ENCODE measurements around the gene LGI4.
A peak's percentile ranks its signal among the peaks of the same experiment; 100 is the strongest.
"Not testable (repeated sequence)": the region's sequence is repeated elsewhere in the genome, so short reads cannot be mapped to it uniquely, and the experiment has no call there.

The LGI4 gene

DNA sequence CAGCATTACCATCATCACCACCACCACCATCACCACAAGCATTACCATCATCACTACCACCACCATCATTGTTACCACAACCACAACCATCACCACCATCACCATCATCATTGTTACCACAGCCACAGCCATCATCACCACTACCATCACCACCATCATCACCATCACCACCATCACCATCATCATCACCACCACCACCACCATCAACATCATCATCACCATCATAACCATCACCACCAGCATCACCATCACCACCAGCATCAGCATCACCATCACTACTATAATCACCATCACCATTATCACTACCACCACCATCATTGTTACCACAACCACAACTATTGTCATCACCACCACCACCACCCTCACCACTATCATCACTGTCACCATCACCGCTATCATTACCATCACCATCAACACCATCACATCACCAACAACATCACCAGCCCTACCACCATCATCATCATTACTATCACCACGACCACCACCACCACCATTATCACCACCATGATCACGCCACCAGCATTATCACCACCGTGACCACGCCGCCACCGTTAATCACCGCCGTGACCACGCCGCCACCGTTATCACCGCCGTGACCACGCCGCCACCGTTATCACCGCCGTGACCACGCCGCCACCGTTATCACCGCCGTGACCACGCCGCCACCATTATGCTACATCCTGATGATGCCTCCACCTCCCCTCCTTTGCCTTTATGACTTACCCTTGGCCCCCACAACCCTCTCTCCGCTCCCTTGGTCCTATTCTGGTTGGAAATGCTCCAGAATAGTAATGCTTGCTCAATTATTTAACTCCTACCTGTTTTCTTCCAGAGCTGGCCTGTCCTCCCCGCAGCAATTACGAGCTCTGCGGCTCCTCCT, 29.2 kb downstream of the LGI4 start:
- ATAC-seq: no peak

DNA sequence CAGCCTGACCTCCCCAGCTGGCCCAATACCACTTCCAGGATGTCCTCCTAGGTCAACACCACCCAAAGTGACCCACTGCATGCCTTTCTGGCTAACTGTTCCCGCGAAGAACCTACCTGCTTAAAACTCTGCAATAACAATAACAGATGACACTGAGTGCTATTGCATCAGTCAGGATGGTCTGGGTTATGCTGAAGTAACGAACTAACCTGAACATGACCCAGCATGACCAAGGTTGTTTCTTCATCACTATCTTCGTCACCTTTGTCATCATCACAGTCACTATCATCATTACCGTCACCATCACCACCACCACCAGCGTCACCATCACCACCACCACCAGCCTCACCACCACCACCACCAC, 29.8 kb downstream of the LGI4 start:
- no peak for ATAC-seq
- DNase-seq: no peak

More for the DNA sequence above, 29.2 kb downstream of the LGI4 start:
- no peak for DNase-seq

DNA sequence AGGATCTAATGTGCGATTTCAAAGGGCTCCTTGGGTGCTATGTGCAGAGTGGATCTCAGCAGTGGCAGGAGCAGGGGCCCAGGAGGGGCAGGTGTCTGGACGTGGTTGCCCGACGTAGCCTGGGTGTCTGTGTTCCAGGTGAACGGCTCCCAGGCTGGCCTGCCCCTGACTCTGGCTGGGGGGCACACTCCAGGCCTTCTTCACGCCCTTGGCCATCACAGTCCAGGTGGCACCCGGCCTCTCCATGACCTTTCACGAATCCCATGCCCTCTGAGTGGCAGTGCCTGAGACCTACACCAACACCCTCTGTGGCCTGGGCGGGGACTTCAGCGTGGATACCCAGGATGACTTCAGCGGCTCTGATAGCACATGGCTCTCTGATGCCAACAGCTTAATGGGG, 30.5 kb downstream of the LGI4 start:
- ATAC-seq (no peak), DNase-seq (no peak)

DNA sequence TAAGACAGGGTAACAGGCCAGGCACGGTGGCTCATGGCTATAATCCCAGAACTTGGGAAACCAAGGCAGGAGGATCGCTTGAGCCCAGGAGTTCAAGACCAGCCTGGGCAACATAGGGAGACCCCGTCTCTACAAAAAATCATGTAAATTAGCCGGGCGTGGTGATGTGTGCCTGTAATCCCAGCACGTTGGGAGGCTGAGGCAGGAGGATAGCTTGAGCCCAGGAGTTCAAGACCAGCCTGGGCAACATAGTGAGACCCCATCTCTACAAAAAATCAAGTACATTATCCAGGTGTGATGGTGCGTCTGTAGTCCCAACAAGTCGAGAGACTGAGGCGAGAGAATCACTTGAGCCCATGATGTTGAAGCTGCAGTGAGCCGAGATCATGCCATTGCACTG, 31.2 kb downstream of the LGI4 start:
- not testable (repeated sequence) for ATAC-seq, DNase-seq

DNA sequence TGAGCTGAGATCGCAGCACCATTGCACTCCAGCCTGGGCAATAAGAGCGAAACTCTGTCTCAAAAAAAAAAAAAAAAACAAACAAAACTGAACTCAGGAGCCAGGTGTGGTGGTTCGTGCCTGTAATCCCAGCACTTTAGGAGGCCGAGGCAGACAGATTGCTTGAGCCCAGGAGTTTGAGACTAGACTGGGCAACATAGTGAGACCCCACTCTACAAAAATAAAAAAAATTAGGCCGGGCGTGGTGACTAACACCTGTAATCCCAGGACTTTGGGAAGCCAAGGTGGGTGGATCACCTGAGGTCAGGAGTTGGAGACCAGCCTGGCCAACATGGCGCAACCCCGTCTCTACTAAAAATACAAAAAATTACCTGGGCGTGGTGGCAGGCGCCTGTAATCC, 32.9 kb downstream of the LGI4 start:
- not testable (repeated sequence) for ATAC-seq, DNase-seq

DNA sequence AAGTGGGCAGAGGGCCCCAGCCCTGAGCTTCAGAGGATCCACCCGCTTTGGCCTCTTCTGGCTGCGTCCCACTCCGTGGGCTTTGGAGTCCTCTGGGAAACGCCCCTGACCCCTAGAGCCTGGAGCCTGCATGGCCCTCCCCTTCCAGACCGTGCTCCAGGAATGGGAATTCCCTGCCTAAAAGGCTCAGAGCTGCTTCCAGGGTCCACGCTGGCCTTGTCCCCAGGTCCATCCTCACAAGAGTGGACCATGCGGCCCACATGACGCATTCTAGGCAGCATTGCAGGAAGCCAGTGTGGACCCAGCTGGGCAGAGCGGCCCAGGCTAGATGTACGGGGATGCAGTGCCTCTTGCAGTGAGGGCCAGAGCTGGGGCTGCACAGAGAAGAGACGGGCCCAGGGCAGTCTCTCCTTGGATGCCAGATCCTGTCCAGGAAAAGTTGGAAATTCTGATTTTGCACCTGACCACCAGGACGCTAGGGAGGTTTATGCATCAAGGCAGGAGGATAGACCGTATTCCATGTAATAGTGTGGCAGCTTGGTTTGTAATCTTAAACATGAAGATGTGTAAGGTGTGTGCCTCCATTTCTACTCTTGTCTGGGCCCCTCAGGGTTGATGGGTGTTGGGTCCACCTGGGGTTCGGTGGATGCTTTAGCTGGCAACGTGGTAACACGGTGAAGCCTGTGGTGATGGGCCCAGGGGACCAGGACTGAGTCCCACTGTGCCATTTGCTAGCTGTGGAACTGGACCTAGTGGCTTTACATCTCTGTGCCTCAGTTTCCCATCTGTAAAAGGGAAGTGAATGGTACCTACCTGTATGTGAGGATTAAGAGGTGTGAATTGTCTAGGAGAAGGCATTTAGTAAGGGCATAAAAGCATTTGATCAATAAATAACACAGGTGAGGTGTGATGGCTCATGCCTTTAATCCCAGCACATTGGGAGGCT, 34.0 kb downstream of the LGI4 start:
- ATAC-seq (no peak), DNase-seq (no peak)

DNA sequence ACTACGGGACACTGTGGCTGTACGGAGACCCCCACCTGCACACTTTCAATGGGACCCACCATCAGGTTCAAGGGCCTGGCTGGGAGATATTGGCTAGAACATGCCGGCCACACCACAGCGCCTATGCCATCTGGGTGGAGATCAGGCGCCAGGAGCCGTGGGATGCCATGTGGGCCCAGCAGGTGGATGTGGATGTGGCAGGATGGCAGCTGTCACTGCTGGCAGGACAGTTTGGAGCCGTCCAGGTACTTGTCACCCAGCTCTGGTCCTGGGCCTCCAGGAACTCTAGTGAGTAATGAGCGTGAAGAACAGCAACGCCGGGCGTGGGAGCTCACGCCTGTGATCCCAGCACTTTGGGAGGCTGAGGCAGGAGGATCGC, 35.0 kb downstream of the LGI4 start:
- no peak for ATAC-seq

DNA sequence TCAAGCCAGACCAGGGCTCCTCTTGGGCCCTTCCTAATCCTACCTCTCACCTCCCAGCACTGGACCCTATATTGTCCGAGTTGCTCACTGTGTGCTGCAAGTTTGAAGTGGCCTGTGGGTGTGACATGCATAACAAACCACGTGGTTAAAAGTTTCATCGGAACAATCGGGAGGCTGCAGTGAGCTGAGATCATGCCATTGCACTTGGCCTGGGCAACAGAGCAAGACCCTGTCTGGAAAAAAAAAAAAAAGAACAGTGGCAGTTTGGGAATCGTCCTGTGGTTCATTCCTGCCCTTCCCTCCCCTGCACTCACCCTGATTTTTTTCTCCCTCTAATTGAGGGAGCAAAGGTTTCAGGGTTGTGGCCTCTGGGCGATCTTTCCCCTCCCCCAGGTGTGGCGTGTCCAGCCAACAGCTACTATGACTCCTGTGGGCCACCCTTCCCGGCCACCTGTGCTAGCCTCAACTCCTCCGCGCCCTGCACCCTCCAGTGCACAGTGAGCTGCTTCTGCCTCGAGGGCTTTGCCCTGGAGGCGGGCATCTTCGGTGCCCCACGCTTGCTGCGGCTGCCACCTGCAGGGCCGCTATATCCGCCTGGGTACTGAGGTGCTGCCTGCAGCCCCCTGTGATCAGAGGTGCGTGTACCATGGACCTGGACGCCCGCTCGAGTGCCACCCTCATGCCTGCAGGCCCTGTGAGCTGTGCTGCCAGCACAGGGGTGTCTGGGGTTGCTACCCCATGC, 35.5 kb downstream of the LGI4 start:
- ATAC-seq (no peak), DNase-seq (no peak)

More for the DNA sequence above, 35.0 kb downstream of the LGI4 start:
- DNase-seq: no peak

DNA sequence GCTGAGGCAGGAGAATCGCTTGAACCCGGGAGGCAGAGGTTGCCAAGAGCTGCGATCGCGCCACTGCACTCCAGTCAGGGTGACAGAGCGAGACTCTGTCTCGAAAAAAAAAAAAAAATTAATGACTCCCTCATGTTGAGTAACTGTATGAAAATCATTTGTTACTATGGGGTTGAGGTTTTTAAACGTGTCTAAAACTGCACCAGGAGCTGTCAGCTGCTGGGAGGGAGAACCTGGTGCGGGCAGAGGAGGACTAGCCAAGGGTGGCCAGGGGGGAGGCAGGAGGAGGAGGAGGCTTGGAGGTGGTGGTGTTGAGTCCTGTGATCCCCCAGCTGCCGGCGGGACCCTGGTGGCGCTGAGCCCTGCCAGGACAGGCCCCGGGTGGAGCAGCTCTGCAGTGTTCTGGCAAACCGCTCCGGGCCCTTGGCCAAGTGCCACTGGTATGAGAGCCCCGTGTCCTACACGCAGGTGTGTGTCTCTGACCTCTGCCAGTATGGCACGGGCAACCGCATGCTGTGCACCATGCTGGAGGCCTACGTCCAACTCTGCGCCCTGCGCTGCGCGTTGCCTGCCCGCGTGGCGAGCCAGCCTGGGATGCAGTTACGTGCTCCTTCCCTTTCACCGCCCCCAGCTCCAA, 36.3 kb downstream of the LGI4 start:
- no peak for DNase-seq
- ATAC-seq: peak; percentile 32

DNA sequence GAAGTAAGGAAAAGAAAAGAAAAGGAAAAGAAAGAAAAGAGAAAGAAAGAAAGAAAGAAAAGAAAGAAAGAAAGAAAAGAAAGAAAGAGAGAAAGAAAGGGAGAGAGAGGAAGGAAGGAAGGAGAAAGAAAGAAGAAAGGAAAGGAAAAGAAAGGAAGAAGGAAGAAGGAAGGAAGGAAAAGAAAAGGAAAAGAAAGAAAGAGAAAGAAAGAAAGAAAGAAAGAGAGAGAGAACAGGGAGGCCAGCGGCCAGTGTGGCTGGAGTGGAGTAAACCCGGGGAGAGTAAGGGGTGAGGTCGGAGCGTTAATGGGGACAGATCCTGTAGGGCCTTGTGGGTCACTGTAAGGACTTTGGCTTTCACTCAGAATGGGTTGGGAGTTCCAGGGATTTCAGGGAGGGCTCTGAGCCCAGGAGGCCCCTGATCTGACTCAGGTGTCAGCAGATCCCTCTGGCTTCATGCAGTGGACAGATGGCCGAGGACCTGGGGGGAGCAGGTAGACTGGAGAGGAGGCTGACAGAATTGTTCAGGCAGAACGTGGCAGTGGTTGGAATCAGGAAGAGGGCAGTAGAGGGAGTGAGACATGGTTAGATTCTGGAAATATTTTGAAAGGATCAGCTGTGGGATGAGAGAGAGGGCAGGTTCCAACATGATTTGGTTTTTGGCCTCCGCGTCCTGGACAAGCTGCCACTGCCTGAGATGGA, 39.0 kb downstream of the LGI4 start:
- ATAC-seq (no peak), DNase-seq (no peak)

DNA sequence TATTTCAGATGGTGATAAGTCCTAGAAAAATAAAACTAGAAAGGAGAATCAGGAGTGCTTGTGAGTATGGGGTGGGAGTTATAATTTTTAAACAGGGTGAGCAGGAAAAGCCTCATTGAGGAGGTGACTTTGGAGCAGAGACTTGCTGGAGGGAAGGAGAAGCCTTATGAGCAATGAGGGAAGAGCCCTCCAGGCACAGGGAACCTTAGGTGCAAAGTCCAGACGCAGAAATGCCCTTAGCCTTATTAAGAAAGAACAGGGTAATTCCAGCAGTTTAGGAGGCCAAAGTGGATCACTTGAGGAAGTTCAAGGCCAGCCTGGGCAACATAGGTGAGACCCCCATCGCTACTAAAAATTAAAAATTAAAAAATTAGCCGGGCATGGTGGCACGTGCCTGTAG, 40.2 kb downstream of the LGI4 start:
- DNase-seq: no peak
- no peak for ATAC-seq

DNA sequence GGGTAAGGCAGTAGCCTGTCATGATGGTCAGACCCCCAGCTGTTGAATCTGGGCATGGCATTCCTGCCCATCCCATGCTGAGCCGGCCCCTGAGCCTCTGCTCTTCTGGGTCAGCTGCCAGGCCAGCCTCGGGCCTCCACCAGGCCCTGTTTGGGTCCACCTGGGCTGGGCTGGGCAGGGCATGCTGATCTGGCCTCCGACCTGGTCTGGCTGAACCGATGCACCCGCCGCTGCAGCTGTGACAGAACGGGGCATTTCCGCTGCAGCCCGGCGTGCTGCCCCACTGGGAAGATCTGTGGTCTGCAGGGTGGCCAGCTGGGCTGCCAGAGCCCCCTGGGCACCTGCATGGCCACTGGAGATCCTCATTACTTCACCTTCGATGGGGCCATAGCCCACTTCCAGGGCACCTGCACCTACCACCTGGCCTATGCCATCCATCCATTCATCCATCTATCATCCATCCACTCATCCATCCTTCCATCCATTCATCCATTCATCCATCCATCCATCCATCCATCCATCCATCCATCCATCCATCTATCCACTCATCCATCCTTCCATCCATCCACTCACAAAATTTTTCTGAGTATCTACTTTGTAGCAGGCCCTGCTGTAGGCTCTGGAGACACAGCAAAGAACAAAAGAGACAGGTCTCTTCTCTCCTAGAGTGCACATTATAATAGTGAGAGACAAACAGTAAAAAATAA, 40.8 kb downstream of the LGI4 start:
- no peak for ATAC-seq
- DNase-seq: no peak

DNA sequence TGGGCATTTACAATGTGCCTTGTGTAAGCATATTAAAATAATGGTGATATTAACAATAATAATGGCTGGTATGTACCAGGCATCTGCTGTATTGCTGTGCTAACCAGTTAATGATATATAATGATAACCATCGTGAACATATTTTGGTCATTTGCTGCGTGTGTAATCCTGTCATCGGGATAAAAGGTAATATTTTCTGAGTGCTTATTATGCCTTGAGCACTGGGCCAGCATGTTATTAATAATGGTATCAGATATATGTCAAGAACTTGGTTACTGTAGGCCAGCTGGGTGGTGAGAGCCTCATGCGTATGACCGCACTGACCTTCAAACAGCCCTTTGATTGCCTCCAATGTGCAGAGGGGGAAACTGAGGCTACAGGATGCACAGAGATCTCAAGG, 41.4 kb downstream of the LGI4 start:
- no peak for DNase-seq
- no peak for ATAC-seq

DNA sequence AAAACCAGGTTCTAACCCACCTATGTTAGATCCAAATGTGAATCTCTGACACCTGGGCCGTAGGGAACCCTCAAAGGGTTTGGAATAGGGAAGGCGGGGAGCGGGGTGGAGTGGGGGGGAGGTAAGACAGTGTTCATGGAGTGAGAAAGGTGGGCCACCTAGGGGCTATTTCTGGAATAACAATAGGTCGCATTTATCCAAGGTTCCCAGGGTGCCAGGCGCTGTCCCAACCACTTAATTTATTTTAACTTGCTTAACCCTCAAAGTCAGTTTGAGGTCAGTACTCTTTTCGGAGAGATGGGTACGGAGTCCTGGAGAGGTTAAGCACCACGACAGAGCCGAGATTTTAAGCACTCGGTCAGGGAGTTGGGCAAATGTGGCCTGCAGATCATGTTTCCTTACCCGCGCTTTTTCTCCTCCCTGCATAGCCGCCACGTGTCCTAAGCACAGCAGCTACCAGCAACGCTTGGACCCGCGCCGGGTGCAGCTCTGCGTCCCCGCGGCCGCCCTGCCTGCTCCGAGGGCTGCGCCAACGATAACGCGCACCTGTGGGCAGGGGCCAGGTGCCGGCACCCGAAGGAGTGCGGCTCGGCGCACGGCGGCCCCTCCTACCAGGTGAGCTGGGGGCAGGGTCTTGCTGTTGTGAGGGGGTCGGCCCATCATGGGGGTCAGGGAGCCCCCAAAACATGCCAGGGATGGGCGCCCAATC, 44.2 kb downstream of the LGI4 start:
- peak; percentile 55 for DNase-seq

DNA sequence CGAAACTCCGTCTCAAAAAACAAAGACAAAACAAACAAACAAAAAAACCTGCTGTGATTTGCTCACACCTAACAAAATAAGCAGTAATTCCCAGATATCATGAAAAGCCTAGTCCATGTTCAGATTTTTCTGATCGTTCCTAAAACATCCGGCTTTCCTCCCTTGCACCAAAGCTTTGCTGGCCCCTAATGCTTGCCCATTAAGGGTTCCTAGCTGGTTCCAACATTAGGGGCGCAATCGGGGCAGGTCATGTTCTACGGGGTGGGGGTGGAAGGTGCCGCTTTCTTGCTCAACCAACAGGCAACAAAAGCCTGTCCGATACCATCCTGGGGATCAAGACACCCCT, 44.7 kb downstream of the LGI4 start:
- DNase-seq: no peak

More for the DNA sequence above, 44.2 kb downstream of the LGI4 start:
- peak; percentile 76 for ATAC-seq

DNA sequence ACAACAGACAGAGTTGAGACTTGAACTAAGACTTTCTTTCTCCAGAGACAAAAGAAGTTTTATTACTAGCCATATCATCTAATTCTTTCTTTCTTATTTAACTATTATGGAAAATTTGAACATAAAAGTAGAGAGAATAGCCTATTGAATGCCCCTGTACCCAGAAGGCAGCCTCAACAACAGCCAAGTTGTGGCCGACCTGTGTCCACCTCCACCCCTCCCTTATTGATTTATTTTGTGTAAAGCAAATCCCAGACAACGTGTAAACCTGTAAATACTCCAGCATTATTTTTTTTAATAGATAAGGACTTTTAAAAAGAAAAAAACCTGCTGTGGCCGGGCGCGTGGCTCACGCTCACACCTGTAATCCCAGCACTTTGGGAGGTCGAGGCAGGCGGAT, 45.3 kb downstream of the LGI4 start:
- ATAC-seq (no peak), DNase-seq (no peak)

More for the DNA sequence above, 44.7 kb downstream of the LGI4 start:
- ATAC-seq: no peak

DNA sequence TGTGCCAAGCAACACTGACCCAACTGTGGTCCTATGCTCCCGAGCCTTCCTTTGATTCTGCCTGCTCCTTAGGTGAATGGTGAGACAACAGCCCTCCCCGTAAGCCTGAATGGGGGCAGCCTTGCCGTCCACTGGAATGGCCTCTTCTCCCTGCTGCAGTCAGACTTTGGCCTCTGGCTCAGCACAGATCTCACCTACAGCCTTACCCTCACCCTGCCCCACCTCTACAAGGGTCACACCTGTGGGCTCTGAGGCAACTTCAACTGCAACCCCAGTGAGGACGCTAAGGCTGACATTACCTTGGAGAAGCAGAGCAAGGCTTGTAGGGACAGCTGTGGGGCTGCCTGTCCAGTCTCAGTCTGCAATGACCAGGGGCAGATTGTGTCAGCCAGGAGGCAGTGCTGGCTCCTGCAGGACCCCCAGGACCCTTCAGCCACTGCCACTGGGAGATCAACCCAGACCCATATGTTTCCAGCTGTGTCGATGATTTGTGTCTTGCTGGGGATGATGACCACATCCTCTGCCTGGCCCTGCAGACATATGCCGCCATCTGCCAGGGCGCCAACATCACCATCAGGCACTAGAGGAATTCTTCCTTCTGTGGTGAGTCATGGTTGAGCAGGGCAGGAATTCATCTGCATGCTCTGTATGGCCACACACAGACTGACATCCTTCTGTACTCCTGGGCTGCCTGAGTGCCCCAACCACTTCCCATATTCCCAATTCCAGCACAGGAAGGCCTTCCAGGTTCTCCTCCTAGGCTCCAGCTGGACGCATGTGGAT, 46.5 kb downstream of the LGI4 start:
- no peak for DNase-seq
- ATAC-seq: no peak

DNA sequence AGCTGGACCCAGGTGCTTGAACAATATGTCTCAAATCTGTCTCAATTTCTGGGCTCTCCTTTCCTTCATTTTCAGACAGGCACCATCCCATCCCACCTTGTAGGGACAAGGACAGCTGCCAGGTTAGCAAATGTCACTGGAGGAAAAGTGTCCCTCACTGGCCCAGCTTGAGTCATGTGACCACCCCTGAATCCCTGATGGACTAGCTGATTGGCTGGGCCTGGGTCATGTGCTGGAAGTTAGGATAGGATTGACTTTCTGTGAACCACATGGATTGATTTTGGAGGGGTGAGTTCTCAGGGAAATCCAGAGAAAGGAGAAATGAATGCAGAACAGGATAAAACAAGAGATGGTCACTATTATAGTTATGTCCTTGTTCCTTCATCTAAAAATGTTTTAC, 47.5 kb downstream of the LGI4 start:
- DNase-seq (no peak), ATAC-seq (no peak)

DNA sequence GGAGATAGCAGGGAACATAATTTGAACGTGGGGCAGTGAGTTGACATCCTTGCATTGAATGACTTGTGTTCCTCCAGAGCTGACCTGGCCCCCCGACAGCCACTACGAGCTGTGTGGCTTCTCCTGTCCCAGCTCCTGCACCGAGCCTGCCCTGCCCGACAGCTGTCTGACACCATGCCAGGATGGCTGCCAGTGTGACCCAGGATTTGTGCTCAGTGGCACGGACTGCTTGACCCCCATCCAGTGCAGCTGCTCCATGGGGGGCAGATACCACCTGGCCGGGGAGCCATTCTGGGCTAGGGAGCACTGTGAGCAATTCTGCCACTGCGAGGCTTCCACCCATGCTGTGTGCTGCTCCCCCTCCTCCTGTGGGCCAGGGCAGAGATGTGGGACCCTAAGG, 48.4 kb downstream of the LGI4 start:
- DNase-seq (no peak), ATAC-seq (no peak)
